Measurements from ENCODE around the gene CATSPER4.

DNA sequence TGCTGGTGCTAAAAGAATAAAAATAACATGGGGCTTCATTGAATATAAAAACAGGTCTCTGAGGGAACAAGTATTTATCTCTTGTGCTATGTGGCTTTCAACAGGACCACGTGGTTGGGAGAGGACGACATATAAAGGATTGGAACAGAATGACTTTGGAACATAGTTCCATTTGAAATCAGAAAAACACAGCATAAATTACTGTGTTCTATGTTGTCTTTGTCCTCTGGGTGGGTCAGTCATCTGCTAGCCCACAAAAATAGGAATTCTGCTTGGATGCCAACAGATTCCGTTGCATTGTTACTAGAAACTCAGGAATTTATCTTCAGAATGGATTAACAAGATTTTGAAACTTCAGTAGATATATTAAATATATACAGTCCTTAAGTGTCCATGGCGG lies 49.5 kb downstream of the CATSPER4 start:
- TF ChIP-seq POLR2AphosphoS5 (IDR thresholded peaks at IDR 0.05) (no peak), EZH2 (IDR thresholded peaks at IDR 0.05; ENCODE audit: borderline replicate concordance, insufficient read depth, low read length, poor library complexity, severe bottlenecking) (no peak), EP300 (conservative IDR thresholded peaks at IDR 0.05; ENCODE audit: poor library complexity, severe bottlenecking) (no peak), RAD21 (conservative IDR thresholded peaks at IDR 0.05) (no peak), TAF1 (IDR thresholded peaks at IDR 0.05; ENCODE audit: low read depth) (no peak)
- TF ChIP-seq, protein P1, sequence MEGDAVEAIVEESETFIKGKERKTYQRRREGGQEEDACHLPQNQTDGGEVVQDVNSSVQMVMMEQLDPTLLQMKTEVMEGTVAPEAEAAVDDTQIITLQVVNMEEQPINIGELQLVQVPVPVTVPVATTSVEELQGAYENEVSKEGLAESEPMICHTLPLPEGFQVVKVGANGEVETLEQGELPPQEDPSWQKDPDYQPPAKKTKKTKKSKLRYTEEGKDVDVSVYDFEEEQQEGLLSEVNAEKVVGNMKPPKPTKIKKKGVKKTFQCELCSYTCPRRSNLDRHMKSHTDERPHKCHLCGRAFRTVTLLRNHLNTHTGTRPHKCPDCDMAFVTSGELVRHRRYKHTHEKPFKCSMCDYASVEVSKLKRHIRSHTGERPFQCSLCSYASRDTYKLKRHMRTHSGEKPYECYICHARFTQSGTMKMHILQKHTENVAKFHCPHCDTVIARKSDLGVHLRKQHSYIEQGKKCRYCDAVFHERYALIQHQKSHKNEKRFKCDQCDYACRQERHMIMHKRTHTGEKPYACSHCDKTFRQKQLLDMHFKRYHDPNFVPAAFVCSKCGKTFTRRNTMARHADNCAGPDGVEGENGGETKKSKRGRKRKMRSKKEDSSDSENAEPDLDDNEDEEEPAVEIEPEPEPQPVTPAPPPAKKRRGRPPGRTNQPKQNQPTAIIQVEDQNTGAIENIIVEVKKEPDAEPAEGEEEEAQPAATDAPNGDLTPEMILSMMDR (IDR thresholded peaks at IDR 0.05; ENCODE audit: poor library complexity, severe bottlenecking), result no peak
- TF ChIP-seq, protein P2, sequence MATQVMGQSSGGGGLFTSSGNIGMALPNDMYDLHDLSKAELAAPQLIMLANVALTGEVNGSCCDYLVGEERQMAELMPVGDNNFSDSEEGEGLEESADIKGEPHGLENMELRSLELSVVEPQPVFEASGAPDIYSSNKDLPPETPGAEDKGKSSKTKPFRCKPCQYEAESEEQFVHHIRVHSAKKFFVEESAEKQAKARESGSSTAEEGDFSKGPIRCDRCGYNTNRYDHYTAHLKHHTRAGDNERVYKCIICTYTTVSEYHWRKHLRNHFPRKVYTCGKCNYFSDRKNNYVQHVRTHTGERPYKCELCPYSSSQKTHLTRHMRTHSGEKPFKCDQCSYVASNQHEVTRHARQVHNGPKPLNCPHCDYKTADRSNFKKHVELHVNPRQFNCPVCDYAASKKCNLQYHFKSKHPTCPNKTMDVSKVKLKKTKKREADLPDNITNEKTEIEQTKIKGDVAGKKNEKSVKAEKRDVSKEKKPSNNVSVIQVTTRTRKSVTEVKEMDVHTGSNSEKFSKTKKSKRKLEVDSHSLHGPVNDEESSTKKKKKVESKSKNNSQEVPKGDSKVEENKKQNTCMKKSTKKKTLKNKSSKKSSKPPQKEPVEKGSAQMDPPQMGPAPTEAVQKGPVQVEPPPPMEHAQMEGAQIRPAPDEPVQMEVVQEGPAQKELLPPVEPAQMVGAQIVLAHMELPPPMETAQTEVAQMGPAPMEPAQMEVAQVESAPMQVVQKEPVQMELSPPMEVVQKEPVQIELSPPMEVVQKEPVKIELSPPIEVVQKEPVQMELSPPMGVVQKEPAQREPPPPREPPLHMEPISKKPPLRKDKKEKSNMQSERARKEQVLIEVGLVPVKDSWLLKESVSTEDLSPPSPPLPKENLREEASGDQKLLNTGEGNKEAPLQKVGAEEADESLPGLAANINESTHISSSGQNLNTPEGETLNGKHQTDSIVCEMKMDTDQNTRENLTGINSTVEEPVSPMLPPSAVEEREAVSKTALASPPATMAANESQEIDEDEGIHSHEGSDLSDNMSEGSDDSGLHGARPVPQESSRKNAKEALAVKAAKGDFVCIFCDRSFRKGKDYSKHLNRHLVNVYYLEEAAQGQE (IDR thresholded peaks at IDR 0.05; ENCODE audit: borderline replicate concordance), result no peak

All from neural cell (in vitro differentiated cells).